ENCODE data around the gene FAP.

FAP gene

DNA sequence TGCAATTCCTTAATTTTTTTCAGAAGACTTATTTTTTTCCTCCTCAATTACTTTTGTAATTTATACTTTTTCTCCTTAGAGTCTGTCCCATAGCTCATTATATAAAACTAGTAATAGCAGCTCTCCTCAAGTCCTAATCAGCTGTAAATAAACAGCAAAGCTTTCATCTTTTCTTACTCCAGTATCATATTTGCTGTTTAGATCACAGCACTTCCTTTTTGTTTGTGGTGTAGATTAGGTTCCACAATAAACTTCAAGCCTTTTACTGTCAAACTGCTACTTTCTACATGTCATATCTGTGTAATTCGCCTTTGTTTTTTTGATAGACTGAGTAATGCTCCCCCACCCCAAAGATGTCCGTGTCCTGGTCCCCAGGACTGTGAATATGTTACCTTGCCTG, 116.7 kb downstream of the FAP start:
- DNase-seq (ENCODE audit: low read depth in 3 of 3): no peak

DNA sequence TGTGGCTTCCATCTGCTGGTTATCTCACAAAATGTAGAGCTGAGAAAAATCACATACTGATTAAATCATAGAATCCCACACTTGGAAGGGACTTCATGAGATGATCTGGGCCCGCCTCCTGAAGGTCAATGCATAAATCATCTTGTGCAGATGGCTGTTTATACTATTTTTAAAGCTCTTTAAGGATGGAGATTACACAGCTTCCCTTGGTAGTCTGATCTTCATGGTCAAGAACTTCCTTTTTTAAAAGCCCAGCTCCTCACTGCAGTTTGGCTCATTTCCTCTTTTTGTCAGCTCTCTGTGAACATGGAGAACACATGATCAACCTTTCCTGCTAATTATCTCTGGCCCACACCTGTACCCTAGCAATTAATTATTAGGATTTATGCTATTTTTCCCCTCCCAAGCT, 117.1 kb downstream of the FAP start:
- no peak for DNase-seq (ENCODE audit: low read depth in 3 of 3)

GRCh38 chr2:162125138-162125537, 118.1 kb downstream of the FAP start:
- DNase-seq (ENCODE audit: low read depth in 3 of 3): no peak

GRCh38 chr2:162123806-162124758, 119.2 kb downstream of the FAP start:
- no peak for DNase-seq (ENCODE audit: low read depth in 3 of 3)
